GDM1 (cell line): ENCODE measurements around the gene CPE.

Experiments
- DNase-seq: peaks from one replicate; lab custom pipeline; 2025; lab: John Stamatoyannopoulos, UW

CPE gene

DNA sequence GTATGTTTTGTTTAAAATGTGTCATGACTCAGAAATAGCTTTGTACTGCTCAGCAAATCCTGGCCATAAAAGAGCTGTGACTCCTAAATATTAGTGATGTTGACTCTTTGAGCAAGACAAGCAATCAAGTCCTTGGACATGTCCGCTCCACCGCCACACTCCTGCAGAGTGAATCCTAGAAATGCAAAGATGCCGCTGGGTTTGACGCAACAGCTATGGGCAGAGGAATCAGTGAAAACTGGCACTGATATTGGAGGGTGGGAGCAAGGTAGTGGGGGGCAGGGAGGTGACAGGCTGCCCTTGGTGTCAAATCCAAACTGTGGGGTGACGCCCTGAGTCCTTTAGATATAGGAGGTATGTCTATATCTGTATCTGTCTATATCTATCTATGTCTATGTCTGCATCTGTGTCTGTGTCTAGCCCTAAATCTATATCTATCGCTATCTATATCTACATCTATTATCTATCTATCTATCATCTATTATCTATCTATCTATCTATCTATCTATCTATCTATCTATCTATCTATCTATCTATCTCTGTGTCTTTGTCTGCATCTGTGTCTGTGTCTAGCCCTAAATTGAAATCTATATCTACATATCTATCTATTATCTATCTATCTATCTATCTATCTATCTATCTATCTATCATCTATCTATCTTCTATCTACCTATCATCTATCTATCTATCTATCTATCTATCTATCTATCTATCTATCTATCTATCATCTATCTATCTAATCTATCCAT, 129.7 kb downstream of the CPE start:
- no peak for DNase-seq

DNA sequence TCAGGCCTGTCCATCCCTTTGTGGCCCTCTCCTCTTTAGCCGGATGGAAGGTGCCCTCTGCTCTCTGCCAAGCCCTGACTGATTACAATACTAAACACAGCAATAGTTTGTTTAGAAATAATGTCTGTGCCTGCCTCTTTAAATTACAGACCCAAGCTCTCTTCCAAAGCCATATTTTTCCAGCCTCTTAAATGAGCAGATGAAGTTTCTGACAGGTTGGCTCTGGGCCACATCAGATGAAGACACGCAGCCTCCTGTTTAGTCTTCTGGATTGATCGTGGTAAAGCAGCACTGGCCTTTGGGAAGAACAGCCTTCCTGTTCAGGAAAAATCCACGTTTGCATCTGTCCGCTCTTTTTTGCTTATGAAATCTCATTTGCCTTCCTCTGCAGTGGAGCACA, 133.6 kb downstream of the CPE start:
- no peak for DNase-seq

DNA sequence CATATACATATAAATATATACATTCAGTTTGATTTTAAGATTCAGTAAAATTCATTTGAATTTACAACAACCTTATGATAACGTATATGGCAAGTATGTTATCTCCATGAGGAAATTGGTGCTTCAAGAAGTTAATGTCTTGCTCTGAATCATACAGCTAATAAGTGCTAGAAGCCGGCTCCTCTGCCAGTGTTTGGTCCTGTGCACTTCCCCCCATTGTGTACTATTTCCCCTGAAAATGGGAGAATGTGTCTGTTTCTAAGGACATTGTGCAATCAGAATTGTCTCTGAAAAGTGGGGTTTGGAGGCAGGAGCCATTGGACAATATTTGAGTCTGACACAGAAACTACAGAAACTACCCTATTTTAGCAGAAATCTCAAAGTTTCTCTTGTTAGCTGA, 135.9 kb downstream of the CPE start:
- no peak for DNase-seq

DNA sequence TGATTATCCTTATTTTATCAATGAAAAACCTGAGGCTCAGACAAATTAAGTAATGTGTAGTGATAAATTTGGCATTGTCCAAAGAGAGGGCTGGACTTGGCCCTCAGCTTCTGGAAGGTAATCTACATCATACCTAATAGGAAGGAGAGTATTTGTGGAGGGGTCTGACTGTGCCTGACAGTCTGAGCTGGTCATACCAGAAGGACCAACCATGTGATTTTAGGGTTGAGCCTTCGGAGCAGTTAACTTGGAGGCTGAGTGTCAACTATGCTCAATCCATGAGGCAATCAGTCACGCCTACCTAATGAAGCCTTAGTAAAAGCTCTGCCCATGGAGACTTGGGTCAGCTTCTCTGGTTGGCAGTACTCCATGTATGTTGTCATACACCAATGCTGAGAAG, 136.4 kb downstream of the CPE start:
- no peak for DNase-seq

DNA sequence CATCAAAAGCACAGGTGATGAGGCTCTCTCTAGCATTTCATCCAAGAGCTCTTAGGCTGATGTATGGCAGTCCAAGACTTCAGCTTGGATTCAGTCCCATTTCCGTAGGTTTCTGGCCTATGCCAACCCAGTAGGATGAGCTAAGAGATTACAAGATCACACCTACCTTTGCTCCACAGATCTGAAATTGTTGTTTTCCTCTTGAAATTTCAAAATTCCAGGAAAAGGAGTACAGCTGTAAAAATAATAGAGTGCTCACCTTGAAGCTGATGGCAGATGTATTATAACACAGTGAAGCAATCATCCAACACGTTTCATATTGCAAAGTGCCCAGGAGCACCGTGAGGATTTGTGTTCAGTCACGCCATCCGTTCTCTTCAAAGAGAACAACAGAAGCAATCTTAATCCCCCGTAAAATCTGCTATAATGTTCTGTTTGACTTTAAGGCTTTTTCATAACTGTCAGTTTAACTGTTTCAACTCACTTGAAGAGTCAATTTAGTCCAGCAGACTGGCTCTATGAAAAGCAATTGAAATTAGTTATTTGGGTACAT, 137.5 kb downstream of the CPE start:
- DNase-seq: no peak

DNA sequence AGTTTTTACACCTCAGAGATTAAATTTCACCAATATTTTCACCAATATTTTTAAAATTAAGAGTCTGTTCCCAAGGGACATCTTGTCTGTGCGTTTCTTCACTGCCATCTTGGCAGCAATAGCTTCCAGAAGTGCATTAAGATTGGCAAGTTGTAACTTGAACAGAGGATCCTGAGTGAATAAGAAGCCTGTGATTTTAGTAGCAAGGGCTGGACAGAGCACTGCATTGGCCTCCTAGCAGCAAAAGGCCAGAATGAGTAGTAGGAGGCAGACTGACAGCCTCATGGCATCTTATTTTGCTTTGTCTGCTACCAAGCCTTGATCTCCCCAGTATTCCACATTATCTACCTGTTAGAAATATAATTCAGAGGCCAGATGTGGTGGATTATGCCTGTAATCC, 138.4 kb downstream of the CPE start:
- DNase-seq: no peak

DNA sequence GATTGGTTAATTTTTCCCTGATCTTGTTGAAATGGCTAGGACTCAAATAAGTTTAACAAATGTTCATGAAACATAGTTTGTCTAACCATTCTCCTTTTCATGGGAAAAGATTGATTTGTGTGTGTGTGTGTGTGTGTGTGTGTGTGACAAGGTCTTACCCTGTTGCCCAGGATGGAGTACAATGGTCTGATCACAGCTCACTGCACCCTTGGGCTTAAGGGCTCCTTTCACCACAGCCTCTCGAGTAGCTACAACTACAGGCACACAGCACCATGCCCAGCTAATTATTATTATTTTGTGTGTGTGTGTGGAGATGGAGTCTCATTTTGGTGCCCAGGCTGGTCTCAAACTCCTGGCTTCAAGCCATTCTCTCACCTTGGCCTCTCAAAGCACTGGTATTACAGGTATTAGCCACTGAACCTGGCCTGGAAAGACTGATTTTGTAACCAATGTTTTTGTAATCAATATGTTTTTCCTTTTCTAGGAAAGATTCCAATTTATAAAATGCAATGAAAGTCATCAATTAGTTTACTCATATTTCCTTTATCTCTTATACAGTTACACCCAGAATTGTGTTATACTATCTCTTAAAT, 139.3 kb downstream of the CPE start:
- DNase-seq: no peak

DNA sequence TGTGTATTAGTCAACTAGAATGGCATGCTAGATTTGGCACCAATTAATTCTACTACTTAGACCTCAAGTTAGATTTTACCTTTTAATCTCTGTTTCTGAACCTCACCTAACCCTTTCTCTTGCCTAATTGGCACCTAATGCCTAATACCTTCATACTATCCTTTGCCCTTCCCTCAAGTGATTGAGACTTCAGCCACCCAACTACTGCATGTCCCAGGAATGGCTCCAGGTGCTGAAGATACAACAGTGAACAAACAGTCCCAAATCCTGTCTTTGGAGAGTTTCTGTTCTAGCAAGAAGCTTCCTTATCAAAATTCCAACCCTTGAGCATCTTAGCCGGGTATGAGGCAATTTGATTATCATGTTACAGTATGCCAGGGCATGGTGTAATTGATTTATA, 139.9 kb downstream of the CPE start:
- no peak for DNase-seq

DNA sequence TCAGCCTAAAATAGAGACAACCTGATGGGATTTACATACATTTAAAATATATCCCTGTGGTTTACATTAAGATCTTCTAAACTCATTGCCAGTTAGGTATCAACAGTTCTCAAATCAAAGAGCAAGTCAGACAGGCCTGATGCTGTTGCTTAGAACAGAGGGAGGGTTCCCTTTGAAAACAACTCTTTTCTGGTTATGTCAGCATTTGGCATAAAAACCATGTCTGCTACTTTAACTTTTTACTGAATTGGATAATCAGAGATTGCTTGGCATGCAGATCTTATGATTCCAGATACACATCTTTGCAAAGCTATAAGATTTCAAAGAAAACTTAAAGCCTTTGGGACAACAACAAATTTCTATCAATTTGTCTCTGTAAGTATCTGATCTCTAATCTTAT, 140.8 kb downstream of the CPE start:
- DNase-seq: no peak

DNA sequence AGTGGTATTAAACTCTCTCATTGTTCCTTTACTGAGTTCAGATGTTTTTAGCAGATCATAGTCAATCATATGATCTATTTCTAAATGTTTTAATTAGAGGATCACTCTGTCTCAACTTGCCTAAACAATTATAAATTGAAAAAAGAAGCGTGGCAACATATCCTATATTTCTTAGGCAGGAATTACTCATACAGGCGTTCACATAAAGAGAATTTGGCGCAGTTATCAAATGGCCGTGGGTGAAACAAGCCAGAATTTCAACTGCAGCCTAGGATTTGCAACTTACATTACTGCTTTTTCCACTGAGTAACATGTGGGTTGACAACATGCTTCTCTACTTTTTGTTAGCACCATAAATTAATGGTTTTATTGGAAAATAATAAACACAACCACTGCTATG, 141.3 kb downstream of the CPE start:
- no peak for DNase-seq

DNA sequence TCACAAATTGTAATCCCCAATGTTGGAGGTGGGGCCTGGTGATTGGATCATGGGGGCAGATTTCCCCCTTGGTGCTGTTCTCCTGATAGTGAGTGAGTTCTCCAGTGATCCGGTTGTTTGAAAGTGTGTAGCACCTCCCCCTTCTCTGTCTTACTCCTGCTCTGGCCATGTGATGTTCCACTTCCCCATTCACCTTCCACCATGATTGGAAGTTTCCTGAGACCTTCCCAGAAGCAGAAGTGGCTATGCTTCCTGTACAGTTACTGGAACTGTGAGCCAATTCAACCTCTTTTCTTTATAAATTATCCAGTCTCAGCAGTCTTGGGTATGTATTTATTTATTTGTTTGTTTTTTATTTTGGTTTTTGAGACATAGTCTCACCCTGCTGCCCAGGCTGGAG, 143.2 kb downstream of the CPE start:
- no peak for DNase-seq

DNA sequence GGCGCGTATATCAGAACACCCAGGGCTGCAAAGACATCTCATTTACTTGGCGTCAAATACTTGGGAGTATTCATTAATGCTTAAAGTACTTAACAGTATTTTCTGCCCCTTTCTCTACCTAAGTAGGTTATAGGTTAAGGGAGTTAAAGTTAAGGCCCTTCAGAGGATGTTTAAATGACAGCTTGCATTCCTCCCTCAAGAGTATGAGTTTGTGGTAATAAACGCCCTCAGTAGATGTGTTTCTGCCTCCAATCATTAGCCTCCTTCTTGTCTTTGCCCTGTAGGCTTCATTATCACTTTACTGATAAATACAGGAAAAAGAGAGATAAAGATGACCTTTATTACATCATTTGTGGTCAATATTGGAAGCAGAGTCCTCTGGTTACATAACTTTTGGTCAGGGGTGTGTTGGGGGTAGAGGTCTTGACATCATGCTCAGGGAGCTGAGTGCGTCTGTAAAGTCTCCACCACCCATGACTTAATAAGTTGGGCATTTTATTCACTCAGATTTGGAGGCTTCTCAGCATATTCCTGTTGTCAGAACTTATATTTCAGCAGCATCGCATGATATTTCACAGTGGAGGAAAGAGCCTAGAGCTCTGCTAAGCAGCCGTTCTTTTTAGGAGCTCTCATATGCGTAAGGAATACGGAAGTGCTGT, 145.9 kb downstream of the CPE start:
- no peak for DNase-seq

DNA sequence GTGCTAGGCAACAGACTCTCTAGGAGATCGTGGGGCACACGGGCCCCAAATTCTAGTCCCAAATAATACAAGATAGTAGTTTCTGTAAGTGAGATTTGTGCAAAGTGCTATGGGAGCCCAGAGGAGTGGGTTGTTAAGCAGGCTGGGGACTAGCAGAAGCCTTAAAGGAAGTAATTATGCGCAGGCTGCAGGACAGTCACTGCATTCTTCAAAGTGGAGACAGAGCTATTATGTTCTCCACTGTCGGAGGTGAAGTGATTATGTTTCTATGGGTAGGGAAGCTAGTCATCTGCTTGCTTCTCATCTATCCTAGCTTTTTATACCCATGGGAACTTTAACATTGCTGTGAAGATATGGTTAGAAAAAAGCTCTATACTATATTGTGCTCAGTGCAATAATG, 154.2 kb downstream of the CPE start:
- no peak for DNase-seq

DNA sequence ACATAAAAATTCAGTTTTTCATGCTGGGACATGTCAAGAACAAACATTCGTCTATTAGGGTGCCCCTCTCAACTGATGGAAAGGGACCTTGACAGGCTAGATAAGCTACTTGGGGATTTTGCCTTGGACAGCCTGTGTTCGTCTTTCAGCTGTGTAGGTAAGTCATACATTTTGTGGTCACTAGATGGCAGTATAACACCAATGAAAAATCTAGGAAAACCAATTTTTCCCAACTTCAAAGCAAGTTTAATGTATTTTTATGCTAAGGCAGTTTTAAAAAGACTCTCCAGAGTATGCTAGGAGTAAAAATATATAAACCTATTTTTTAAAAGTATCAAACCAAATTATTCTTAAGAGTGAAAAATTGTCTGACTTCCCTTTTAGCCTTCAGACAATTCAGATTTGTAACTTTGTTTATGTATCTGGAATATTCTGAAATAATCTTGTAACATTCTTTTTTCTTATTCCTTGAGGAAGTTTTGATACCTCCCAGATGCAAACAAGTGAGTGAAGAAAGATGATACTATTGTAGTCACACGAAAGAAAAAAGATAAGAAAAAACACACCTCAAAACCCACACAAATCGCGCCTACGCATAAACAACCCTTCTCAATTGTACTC, 158.3 kb downstream of the CPE start:
- DNase-seq: no peak

DNA sequence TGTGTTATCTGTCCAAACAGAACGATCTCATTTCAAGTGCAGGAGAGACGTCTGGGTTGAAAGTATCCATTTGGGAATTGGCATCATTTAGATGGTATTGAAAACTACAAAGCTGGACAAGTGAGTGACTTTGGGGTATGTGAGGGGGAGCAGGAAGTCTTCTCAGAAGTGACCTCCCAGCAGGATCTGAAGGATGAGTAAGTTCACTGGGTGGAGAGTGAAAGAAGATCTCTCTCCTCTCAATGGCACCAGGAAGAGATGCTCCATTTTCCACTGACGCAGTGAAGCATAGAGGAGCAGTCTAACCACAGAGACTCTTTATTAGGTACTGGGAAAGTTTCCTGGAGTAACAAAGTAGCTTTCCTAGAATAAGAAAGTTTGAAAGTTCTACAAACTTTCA, 161.0 kb downstream of the CPE start:
- no peak for DNase-seq

DNA sequence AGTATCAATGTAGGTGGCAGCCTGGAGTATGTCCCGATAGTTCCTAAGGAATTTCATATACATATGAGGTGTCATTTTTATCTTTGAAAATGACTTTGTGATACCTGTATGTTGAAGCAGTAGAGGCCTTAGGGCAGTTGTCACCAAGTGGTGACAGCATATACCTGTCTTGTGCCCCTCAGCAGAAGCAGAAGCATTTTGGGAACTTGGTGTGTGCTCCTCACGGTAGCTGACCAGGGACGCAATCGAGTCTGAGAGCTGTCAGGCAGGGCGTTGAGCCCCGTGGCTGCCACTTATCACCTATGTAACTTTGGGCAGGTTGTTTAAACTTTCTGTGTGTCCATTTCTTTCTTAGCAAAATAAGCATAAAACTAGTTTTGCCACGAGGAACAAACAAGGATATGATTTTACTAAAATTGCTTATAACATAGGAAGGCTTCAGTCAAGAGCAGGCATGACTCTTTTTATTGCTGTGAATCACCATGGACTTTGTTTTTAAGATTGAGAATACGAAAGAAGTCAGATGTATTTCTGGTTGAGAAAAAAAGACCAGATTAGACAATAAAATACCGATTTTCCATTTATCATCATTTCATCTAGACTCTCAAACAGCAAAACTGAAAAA, 161.5 kb downstream of the CPE start:
- DNase-seq: no peak

DNA sequence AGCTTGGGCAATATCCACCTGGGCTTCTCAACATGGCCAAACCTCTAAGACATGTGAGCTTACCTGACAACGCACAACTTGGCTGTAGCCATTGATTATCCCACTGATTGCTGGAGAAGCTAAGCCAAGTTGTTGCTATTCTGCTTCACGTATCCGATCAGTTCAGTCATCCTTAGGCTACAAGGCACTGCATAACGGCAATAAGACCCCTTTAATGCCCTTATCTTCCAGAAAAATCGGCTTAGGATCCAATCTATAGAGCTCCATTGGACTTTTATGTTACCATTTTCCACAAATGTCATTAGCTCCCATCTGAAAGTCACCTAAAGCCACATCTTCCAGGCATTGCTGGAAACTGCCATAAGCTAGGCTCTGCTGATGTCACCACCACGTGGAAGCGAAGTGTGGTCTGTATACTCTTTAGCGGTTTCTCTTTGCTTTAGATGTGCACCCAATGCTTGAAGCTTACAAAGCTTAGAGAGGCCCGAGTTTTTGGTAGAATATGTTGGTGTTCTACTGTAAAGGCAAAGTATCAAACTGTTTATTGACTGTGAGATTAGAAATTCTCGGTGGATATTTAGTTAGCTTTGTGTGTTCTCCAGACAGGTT, 163.1 kb downstream of the CPE start:
- no peak for DNase-seq

DNA sequence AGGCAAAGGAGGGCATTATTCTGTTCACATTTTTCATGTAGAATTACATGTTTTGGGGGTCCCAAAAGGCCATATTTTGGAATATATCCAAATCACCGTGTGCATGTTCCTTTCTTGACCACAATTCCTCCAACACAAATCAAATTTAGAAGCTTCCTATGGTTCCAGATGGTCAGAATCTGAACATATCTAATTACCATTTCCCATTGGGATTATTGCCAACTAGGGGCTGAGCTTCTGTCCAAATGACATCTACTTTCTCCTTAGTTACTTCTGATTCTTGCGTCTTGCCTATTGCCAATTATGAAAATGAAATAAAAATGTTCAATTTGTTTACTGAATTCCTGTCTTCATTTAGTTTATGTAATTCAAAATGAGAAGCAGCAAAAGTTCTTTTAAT, 163.7 kb downstream of the CPE start:
- DNase-seq: no peak
